SH-SY5Y (cell line): ENCODE results near the gene MSH6.

Source experiments
- GATA2 ChIP-seq: IDR thresholded peaks from 2 replicates; pipeline ENCODE4 v1.6.1; 2011; ENCODE audit warnings: mild to moderate bottlenecking, low read depth, low read length
- GATA3 ChIP-seq: IDR thresholded peaks from 2 replicates; pipeline ENCODE4 v1.6.1; 2011; ENCODE audit warnings: low read depth, mild to moderate bottlenecking, low read length, moderate library complexity

DNA sequence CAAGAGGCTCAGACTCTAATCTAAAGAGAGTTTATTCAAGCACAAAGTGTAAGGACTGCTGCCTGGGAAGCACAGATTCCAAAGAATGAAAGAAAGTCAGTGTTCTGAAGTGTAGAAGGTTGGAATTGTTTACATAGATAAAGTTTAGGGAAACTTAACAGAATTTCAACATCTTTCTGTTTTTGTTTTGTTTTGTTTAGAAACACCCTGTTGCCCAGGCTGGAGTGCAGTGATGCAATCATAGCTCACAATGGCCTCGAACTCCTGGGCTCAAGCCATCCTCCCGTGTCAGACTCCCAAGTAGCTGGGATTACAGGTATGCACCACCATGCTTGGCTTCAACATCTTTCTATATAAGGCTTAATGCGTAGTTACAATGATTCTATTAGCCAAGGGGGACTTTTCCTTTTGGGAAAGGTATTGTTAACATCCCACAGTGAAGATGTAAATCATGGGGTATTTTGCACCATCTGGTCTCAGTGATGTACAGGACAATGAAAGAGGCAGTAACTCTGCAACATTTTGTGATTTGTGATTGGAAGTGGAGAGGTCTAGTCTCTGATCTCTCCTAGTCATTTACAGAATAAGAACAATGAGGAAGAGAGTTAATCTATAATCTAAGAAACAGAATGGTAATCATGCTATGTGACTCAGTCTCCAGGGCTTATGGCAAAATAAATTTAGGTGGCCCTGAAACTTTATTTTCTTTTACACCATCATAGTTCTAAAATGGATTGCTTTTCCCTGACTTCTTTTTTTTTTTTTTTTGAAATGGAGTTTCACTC is 45.6 kb upstream of the MSH6 start:
- TF ChIP-seq GATA2: no peak
- no peak for TF ChIP-seq GATA3
